A673 (cell line): ENCODE results near the gene OSBPL1A.

Experiments
- CTCF ChIP-seq: fragments of 300-800, 200-600 bp; sonication (generic); conservative IDR thresholded peaks from 2 replicates; pipeline ENCODE4 v1.5.1; 2017; ENCODE audit warnings: low read depth, mild to moderate bottlenecking, antibody characterized with exemption, low read length, moderate library complexity, mixed read lengths
- EZH2 ChIP-seq: fragments of 200-600 bp; sonication (generic); IDR thresholded peaks from 2 replicates; pipeline ENCODE4 v1.6.1; 2017; ENCODE audit warnings: borderline replicate concordance, low read depth, mild to moderate bottlenecking, mixed read lengths, antibody characterized with exemption, low read length; ENCODE audit not compliant: poor library complexity, severe bottlenecking

DNA sequence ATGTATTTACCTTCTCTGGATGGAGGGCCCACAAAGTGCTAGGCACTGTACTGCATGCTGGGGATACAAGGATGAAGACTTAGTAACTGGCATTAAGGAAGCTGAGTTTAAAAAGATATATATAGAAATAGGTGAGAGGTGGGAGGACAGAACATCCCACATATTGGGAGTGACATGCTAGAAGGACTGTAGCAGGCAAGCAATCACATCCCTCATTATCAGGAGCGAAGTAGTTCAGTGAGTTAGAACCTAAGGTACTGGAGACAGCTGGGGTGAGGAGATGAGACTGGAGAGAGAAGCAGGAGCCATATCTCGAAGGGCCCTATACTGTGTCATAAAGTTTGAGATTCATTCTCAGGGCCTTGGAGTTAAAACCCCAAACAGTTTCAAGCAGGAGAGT, 10.9 kb upstream of the OSBPL1A start:
- TF ChIP-seq CTCF (no peak), EZH2 (no peak)
